ENCODE results near the gene GSTK1.
A peak's percentile ranks its signal among the peaks of the same experiment; 100 is the strongest.
"Not testable (repeated sequence)": the region's sequence is repeated elsewhere in the genome, so short reads cannot be mapped to it uniquely, and the experiment has no call there.

The GSTK1 gene

GRCh38 chr7:143284591-143285469 lies 21.6 kb downstream of the GSTK1 start, which contains the start of gene TMEM139:
TMEM139 (plus strand) TSS chr7:143284958; CDS start chr7:143285958, 1,000 bp downstream.
- Histone ChIP-seq H3K4me3 (no peak within 1 kb of the TSS), H3K27ac (no peak within 1 kb of the TSS), H3K4me2 (no peak within 1 kb of the TSS), H4K20me1 (peaks cover 9% of the 10 kb centered on the region), H3K9ac (no peak within 1 kb of the TSS), H3K9me3 (peaks cover 8% of the 10 kb centered on the region; the same call in 1 of the 2 replicates), H3K27me3 (no peaks in the 10 kb centered on the region), H3K36me3 (no peaks in the 10 kb centered on the region), H3K4me1 (peaks cover 19% of the 10 kb centered on the region)
- TF ChIP-seq Cebpa-rat (IDR thresholded peaks at IDR 0.05) = no peak

- Histone ChIP-seq H3K9ac (no peak overlapping the region), H4K20me1 (peaks cover 15% of the 10 kb centered on the region), H3K36me3 (peaks cover 4% of the 10 kb centered on the region), H3K4me2 (no peak overlapping the region), H3K4me1 (peaks cover 25% of the 10 kb centered on the region), H3K27me3 (no peaks in the 10 kb centered on the region), H3K4me3 (no peak overlapping the region), H3K9me3 (peaks cover 8% of the 10 kb centered on the region; the same call in 1 of the 2 replicates), H3K27ac (no peak overlapping the region)
- no peak for TF ChIP-seq Cebpa-rat (IDR thresholded peaks at IDR 0.05)
These were observed 22.2 kb downstream of the GSTK1 start for GRCh38 chr7:143285470-143285778.

- Histone ChIP-seq H3K27ac (no peak overlapping the region), H3K9ac (no peak overlapping the region), H3K27me3 (no peaks in the 10 kb centered on the region), H4K20me1 (peaks cover 20% of the 10 kb centered on the region), H3K4me2 (no peak overlapping the region), H3K4me3 (no peak overlapping the region), H3K36me3 (peaks cover 9% of the 10 kb centered on the region), H3K9me3 (peaks cover 8% of the 10 kb centered on the region; the same call in 1 of the 2 replicates), H3K4me1 (peaks cover 31% of the 10 kb centered on the region)
- TF ChIP-seq Cebpa-rat (IDR thresholded peaks at IDR 0.05) = no peak
These were observed 22.7 kb downstream of the GSTK1 start for GRCh38 chr7:143285806-143286521.

- peaks cover 35% of the 10 kb centered on the region for H3K4me1 ChIP-seq
- H3K4me3 ChIP-seq = no peak overlapping the region
These were observed 23.3 kb downstream of the GSTK1 start for GRCh38 chr7:143286522-143286890.

DNA sequence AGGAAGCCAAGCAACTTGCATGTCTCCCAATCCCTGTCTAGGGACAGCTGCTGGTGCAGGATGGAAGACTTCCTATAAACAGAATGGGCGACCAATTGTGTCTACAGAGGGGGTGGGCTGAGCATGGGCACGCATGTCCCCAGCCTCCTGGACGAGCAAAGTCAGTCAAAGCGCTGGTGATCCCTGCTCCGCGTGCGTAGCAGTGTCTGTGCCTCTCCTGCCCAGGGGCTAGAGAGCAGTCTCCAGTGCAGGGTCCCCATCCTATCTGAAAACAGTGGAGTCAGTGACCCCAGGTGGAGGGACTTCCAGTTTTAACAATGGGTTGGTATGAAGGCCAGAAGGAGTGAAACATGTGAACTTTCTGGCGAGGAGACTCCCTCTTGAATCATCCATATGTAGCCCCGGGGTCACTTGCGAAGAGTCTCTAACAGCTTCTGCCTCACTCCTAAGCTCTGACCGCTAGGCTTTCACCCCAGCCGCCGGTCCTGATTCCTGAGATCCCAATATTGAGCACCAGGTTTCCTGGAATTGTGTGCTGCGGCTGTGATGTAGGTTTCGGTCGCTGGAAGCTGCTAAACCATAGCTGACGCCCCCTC lies 24.2 kb downstream of the GSTK1 start:
- no peak overlapping the region; the same call in 1 of the 2 replicates for H3K27ac ChIP-seq
- H3K27me3 ChIP-seq = no peaks in the 10 kb centered on the region
- H3K4me3 ChIP-seq = peak overlapping the region; percentile 95
- peaks cover 35% of the 10 kb centered on the region for H3K4me1 ChIP-seq
- peaks cover 8% of the 10 kb centered on the region; the same call in 1 of the 2 replicates for H3K9me3 ChIP-seq
- H3K4me2 ChIP-seq = peak overlapping the region; percentile 65
- H4K20me1 ChIP-seq = peaks cover 33% of the 10 kb centered on the region
- H3K9ac ChIP-seq = no peak overlapping the region
- no peak for TF ChIP-seq Cebpa-rat (IDR thresholded peaks at IDR 0.05)
- peaks cover 23% of the 10 kb centered on the region for H3K36me3 ChIP-seq

More at GRCh38 chr7:143286522-143286890, 23.3 kb downstream of the GSTK1 start:
- Histone ChIP-seq H3K27ac (no peak overlapping the region), H3K9me3 (peaks cover 8% of the 10 kb centered on the region; the same call in 1 of the 2 replicates), H3K9ac (no peak overlapping the region), H4K20me1 (peaks cover 26% of the 10 kb centered on the region), H3K4me2 (no peak overlapping the region), H3K27me3 (no peaks in the 10 kb centered on the region), H3K36me3 (peaks cover 14% of the 10 kb centered on the region)
- no peak for TF ChIP-seq Cebpa-rat (IDR thresholded peaks at IDR 0.05)

DNA sequence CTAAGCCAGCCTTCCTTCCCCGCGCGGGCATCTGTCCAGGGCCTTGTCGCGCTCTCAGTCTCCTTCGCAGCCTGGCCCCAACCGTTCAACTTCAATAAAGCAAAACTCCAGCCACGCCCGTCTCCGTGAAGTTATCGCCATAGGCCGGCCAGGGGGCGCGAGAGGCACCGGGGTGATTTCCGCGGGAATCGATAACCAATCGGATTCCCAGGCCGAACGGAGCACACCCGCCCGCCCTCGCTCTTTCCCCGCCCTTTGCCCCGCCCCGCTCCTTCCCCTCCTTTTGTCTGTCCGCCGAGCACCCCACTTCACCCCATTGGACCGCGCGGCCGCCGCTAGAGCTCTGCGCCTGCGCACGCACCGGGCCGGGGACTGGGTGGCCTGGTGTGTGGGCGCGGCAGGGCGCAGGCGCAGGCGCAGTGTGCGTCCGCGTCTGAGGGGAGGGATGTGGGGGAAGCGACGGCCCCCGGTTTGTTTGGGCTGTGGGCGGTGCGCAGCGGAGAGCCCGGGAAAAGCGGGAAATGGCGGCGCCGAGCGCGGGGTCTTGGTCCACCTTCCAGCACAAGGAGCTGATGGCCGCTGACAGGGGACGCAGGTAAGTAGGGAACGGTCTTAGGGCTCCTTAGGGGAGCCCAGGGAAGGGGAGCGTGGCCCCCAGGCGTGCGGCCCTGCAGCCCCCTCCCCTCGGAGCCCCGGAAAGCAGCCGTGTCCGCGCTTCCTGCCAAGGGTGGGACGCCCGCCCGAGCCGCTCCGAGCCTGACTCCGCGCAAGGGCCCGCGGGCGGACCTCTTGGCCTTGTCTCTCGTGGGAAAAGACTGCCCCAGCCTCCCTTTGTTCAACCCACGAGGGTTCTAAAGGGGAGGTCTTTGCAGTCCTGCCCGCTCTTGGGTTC lies 24.9 kb downstream of the GSTK1 start, which contains the start of gene CASP2:
Gene CASP2 (plus strand): TSS at position 417 of the 892 bp plus-strand sequence. CDS start 105 bp downstream, at position 522.
- peaks cover 8% of the 10 kb centered on the region; the same call in 1 of the 2 replicates for H3K9me3 ChIP-seq
- H3K36me3 ChIP-seq = peaks cover 31% of the 10 kb centered on the region
- peaks cover 41% of the 10 kb centered on the region for H4K20me1 ChIP-seq
- H3K9ac ChIP-seq = peak within 1 kb of the TSS; percentile 98
- H3K4me1 ChIP-seq = peaks cover 35% of the 10 kb centered on the region
- H3K27me3 ChIP-seq = no peaks in the 10 kb centered on the region
- H3K4me2 ChIP-seq = peak within 1 kb of the TSS; percentile 92
- TF ChIP-seq Cebpa-rat (IDR thresholded peaks at IDR 0.05) = no peak
- H3K27ac ChIP-seq = peak within 1 kb of the TSS; percentile 99
- peak within 1 kb of the TSS; percentile 95 for H3K4me3 ChIP-seq

DNA sequence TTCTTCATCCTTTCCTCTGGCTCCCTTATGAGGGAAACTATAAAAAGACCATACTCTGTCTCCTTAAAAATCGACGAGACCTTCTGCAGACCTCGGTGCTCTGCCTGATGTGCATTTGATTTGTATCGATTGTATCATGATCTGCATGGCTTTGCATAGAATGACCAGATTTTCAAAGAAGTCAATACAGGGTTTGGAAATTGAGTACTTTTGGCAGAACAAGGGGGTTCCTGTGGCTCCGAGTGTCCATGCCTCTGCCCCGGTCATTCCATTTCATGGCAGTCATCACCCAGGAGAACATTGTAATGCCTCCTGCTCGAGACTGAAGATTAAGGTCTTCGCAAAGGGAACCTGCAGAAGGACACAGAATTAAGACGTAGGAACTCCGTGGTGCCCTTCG lies 25.6 kb downstream of the GSTK1 start:
- peaks cover 47% of the 10 kb centered on the region for H4K20me1 ChIP-seq

GRCh38 chr7:143289421-143289820 lies 26.2 kb downstream of the GSTK1 start:
- peaks cover 29% of the 10 kb centered on the region for H3K4me1 ChIP-seq
- H3K36me3 ChIP-seq = peaks cover 43% of the 10 kb centered on the region
- H3K27me3 ChIP-seq = no peaks in the 10 kb centered on the region
- peaks cover 8% of the 10 kb centered on the region; the same call in 1 of the 2 replicates for H3K9me3 ChIP-seq
- H3K4me2 ChIP-seq = peak overlapping the region; percentile 92
- peak overlapping the region; percentile 99 for H3K27ac ChIP-seq
- H4K20me1 ChIP-seq = peaks cover 53% of the 10 kb centered on the region
- H3K9ac ChIP-seq = peak overlapping the region; percentile 98
- peak overlapping the region; percentile 95 for H3K4me3 ChIP-seq
- TF ChIP-seq Cebpa-rat (IDR thresholded peaks at IDR 0.05) = no peak

More for the DNA sequence above, 25.6 kb downstream of the GSTK1 start:
- no peaks in the 10 kb centered on the region for H3K27me3 ChIP-seq
- TF ChIP-seq Cebpa-rat (IDR thresholded peaks at IDR 0.05) = no peak
- H3K9ac ChIP-seq = peak overlapping the region; percentile 98
- peaks cover 37% of the 10 kb centered on the region for H3K36me3 ChIP-seq
- H3K27ac ChIP-seq = peak overlapping the region; percentile 99
- H3K4me2 ChIP-seq = peak overlapping the region; percentile 92
- H3K4me1 ChIP-seq = peaks cover 31% of the 10 kb centered on the region
- peaks cover 8% of the 10 kb centered on the region; the same call in 1 of the 2 replicates for H3K9me3 ChIP-seq
- H3K4me3 ChIP-seq = peak overlapping the region; percentile 95

GRCh38 chr7:143289888-143290287 lies 26.6 kb downstream of the GSTK1 start:
- not testable (repeated sequence) for H3K9me3 ChIP-seq, H3K27me3 ChIP-seq, H3K27ac ChIP-seq
- Histone ChIP-seq H3K9ac (peak overlapping the region; percentile 98; the same call in 1 of the 2 replicates), H3K4me2 (peak overlapping the region; percentile 92), H3K36me3 (peaks cover 48% of the 10 kb centered on the region), H4K20me1 (peaks cover 58% of the 10 kb centered on the region), H3K4me1 (peaks cover 29% of the 10 kb centered on the region), H3K4me3 (peak overlapping the region; percentile 95)

Data from BLaER1 (cell line).